Measurements from ENCODE around the gene SH3PXD2B.
"Not testable (repeated sequence)": the region's sequence is repeated elsewhere in the genome, so short reads cannot be mapped to it uniquely, and the experiment has no call there.

The SH3PXD2B gene

DNA sequence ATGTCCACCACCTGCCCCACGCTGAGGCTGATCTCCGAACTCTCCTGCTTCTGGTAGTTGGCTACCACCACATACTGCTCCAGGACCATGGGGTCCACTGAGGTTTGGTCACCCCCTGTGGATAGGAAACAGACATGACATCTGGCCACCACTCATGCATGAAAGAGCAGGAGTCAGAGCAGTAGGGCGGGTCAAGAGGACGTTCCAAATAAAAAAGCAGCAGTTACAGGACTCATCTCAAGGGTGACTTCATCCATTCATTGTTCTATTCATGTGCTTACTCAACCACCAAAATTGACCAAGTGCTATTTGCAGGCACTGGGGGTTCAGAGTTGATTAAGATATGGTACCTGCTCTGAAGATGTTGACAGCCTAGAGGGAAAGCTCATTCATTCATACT is 91.6 kb downstream of the SH3PXD2B start:
- DNase-seq, result no peak

DNA sequence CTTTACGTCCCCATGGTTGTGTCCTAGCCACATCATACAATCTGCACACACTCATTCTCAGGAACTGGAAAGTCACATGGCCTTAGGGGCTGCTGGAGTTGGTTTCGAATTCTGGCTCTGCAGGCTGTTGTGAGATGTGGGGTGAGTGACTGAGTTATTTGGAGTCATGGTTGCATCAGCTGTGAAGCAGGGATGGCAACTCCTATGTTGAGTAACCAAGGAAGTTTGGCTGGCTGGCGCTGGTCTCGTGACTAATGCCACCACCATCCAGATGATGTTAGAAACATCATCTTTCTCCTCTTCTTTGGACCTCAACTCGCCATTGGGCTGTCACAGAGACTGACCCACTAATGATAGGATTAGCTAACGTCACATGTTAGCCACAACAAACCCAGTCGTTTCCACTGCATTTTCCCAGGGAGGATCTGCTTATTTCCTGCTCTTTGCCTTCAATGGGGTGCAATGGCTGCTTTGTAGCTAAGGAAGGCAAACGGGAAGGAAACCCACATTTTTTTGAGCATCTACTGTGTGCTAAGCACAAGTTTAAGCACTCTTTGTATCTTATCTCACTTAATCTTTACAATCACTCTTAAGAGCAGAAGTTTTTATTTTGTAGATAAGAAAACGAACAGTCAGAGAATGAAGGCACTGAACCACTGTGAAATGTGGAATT is 92.6 kb downstream of the SH3PXD2B start:
- DNase-seq, result no peak

DNA sequence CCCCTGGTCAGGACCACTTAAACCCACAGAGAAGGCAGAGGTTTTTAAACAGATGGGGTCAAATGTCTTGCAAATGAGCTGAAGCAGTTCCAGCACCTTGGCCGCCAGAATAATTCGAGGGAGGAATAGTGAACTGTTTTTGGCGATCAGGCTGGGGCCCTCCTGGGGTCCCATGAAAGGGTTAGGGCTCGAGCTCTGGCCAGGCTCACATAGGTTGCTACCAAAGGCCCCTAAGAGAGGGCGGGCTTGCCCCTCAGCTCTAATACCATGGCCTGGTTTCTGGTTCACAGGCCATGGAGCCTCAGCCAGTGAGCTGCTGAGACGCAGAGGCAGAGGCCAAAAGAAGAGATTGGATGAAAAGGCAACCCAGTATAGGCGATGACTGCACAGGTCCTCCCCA is 96.0 kb downstream of the SH3PXD2B start:
- no peak for DNase-seq

DNA sequence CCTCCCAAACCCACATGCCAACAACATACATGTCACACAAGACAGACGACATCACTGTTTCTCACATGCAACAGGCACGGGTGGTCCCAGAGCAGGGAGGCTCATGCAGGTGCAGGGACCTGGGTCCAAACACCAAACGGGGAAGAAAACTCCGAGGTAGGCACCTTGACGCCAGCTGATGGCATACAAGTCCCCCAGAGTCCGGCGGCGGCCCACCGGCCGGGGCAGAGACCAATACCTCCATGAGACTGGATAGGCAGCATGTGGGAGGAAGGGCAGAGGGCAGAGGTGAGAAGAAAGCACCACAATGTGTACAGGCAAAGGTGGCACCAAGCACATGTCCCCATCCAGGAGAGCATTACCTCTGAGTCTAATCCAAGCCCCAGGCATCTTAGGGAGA is 97.8 kb downstream of the SH3PXD2B start:
- DNase-seq, result no peak

DNA sequence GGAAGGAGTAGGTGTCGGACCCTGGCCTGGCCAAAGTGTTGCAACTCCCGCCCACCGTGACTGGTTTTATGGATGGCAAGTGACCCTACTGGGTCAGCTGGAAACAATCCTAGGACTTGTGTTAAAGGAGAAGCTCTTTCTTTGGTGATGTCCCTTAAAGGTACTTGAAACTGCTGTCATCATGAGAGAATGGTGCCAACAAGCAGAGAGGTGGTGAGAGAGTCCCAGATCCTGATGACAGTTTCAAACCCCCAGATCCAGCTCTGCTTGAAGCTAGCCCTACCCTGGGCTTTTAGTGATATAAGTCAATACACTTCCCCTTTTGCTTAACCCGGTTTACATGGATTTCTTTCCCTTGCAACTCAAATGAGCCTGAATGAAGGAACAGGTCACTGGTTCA is 98.3 kb downstream of the SH3PXD2B start:
- DNase-seq, result no peak

DNA sequence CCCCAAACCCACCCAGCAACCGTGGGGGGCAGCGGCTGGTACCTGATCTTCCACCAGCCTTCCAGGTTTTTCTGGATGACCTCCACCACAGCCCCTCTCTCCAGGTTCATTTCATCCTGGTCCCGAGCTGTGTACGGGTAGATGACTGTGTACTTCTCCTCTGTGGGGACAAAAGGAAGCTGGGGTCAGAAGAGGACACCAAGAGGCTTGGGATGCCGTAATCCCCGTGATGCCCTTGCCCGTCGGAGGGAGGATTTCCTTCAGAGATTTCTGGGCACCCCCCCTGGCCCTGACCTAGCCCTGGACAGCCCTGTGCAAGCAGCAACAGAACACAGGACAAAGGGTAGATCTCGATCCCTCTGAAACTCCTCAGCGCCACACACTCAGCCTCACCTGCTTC is 100.5 kb downstream of the SH3PXD2B start:
- no peak for DNase-seq

DNA sequence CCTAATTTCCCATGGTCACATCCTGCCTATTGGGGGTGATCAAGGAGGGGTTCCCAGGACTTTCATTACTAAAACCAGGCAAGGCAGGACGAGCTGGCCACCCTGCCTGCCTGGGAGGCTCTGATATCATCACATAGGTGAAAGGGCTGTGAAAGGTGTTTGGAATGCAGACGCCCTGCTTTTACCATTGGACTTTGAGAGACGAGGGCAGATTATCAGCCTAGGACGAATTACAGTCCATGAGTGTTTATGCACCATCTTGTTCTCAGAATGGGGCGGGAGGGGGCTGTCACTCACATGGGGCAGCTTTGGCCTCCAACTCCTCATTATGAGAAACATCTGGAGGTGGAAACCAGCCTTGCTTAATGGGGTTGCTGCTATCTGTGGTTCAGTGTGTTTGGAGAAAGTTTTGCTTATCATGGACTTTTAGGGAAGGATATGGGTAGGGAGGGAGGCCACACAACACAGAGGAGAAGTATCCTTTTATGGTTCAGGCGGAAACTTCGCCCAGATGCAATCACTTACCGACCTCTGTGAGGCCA is 101.0 kb downstream of the SH3PXD2B start:
- DNase-seq, result no peak

DNA sequence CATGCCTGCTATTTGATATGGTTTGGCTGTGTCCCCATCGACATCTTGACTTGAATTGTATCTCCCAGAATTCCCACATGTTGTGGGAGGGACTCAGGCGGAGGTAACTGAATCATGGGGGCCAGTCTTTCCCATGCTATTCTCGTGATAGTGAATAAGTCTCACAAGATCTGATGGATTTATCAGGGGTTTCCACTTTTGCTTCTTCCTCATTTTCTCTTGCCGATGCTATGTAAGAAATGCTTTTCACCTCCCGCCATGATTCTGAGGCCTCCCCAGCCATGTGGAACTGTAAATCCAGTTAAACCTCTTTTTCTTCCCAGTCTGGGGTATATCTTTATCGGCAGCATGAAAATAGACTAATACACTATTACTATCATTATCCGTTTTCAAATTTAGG is 101.8 kb downstream of the SH3PXD2B start:
- DNase-seq, result not testable (repeated sequence)

DNA sequence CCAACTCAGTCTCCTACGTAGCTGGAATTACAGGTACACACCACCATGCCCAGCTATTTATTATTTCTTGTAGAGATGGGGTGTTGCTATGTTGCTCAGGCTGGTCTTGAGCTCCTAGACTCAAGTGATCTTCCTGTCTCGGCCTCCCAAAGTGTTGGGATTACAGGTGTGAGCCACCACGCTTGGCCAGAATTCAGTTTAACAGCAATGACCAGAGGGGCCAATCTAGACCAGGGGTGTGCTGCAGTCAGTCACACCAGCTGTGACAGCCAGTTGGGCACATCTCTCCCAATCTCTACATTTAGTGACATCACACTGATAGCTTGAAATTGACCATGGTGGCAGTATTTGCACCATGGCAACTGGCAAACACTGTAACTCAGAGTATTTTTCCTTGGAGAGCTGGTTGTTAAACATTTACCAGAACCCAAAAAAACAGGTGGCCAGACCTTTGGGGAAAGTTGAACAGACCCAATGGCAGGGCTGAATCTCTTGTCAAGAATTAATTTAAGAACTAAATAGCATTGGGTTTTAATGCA is 103.0 kb downstream of the SH3PXD2B start:
- no peak for DNase-seq

DNA sequence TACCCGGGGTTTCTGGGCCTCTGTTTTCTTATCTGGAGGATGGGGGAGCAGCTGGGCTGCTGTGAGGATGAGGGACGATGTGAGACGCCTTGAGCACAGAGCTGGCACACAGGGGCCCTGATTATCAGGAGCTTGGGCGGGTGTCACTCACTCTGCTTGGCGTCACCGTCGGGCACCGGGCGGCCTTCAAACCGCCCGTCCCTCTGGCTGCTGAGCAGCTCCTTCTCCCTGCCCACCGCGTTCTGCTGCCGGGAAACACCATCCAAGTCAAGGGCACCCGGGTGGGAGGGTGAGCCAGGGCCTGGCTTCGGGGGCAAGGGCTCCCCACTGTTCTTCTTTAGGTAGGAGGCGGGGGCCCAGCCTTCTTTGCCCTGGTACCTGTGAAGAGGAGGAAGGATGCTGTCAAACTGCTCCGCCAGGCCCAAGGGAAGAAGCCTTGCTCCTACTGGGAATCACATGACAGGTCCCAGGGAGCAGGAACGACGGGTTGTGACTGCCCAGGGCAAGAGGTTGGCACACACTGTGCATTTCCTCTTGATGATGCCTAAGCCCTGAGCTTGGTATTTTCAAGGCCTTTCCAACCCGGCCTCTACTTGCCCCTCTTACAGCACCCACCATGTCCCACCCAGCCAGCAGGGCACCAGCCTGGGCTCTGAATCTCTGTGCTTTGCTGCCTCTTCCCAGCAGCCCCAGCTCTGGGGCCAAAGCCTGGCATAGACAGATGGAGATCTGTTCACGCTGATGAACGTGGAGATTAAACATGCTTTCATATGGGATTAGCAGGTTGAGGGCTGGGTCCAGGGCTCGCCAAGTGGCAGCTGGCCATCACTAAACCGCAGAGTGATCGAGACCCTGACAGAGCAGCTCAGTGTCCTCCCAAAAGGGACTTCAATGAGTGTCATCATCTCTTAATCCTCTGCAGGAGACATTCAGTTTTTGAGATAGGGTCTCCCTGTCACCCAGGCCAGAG is 103.8 kb downstream of the SH3PXD2B start:
- DNase-seq, result no peak

DNA sequence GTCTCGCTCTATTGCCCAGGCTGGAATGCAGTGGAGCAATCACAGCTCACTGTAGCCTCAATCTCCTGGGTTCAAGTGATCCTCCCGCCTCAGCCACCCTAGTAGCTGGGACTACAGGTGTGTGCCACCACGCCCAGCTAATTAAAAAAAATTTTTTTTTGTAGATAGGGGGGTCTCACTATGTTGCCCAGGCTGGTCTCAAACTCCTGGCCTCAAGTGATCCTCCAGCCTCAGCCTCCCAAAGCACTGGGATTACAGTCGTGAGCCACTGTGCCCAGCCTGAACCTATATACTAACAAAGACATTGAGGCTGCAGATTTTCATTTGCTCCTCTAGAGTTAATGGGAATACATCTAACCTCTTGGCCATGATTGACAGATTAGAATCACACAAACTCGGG is 105.6 kb downstream of the SH3PXD2B start:
- not testable (repeated sequence) for DNase-seq

DNA sequence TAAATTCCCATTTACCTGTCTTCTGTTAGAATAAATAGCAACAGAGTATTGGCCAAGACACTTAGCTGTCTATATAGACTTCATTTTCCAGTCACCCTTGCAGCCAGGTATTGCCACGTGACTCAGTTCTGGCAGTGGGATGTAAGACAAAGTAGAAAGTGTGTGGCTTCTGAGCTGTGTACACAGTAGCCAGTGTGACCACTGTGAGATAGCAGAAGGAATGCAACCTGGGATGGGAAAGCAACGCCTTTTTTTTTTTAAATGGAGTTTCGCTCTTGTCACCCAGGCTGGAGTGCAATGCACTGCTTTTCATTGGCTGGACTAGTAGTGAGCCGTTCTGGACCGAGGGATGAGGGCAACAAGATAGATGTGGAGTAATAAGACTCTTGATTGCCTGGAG is 106.2 kb downstream of the SH3PXD2B start:
- no peak for DNase-seq

DNA sequence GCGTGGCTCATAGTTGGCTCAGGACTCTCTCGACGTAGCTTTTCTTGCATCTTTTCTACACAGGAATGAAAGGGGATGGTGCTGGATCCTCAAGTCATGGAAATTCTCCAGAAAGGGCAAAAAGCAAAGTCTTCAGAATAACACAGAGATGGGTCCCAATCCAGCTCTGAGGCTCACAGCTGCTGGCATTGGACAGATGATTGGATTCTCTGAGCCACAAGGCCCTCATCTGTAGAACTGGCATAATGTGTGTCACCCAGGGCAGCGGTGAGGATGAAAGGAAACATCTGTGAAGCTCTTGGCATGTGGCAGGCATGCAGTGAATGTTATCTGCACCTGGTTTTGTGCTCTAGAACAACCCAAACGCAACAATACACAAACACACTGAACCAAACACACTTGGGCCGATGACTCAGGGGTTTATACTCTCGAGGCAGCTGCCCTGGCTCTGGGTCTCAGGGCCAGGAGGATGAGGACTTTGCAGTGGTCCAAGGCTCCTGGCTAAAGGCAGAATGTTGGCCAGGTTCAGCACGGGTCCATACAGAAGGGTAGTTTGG is 106.8 kb downstream of the SH3PXD2B start:
- no peak for DNase-seq

DNA sequence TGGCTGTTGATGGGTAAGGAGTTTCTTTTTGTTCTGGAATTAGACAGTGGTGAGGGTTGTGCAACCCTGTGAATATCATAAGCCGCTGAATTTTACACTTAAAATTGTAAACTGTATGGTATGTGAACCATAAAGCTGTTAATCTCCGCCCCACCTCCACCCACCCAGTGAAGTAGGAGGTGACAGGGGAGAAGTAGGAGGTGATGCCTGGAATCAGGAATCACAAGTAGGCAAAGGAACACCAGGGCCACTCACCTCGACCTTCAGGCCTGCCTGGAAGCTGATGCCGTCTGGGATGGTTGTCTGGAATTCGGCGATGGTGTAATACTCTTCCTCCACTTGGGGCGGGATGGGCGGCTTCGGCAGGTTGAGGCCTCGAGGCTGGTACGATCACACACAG is 108.4 kb downstream of the SH3PXD2B start:
- DNase-seq, result no peak

DNA sequence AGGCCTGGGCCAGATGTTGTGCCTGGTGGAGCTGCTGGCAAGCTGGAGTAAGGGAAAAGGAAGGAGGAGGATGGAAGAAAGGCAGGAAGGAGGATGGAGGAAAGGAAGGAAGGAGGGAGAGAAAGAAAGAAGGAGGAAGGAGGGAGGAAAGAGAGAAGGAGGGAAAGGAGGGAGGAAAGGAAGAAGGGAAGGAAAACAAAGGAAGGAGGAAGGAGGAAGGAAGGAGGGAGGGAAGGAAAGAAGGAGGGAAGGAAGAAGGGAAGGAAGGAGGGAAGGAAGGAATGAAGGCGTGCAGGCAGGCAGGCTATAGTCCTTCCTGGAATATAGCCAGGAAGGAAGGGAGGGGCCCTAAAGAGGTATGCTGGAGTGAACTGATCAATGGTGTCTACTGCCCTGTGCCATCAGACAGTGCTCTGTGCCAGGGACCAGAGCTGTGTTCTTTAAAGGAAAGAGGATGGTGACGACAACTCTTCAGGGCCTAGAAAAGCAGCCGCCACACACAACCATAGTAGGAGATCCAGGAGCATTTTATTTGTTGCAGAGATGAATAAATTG is 109.4 kb downstream of the SH3PXD2B start:
- no peak for DNase-seq

DNA sequence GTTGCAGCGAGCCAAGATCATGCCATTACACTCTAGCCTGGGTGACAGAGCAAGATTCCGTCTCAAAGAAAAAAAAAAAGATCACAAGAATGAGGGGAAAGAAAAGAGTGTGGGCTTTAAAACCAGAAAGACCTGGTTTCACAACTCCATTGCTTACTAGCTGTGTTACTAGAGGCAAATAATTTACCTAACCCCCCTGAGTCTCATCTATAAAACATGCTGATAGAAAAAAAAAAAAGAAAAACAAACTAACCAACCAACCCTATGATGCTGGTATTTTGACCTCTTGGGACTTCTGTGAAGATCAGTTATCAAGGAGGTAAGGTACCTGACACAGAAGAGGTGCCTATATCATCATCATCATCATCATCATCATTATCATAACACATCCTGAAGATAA is 110.6 kb downstream of the SH3PXD2B start:
- no peak for DNase-seq

DNA sequence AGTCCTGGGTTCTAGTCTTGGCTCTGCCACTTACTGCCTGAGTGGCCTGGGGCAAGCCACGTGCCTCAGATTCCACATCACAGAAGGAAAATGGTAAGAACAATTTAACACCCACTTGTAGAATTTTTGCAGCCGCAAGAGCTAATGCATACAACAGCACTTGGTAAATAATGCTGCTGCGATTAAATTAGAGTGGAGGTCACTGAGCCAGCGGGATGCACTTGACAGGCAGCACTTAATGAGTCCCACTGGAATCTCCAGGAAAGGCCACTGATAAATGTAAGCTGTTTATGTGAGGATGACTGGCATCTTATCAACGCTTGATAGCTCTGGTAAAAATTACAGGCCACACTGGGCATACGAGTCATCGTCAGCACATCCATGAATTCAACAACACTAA is 111.4 kb downstream of the SH3PXD2B start:
- DNase-seq, result no peak

DNA sequence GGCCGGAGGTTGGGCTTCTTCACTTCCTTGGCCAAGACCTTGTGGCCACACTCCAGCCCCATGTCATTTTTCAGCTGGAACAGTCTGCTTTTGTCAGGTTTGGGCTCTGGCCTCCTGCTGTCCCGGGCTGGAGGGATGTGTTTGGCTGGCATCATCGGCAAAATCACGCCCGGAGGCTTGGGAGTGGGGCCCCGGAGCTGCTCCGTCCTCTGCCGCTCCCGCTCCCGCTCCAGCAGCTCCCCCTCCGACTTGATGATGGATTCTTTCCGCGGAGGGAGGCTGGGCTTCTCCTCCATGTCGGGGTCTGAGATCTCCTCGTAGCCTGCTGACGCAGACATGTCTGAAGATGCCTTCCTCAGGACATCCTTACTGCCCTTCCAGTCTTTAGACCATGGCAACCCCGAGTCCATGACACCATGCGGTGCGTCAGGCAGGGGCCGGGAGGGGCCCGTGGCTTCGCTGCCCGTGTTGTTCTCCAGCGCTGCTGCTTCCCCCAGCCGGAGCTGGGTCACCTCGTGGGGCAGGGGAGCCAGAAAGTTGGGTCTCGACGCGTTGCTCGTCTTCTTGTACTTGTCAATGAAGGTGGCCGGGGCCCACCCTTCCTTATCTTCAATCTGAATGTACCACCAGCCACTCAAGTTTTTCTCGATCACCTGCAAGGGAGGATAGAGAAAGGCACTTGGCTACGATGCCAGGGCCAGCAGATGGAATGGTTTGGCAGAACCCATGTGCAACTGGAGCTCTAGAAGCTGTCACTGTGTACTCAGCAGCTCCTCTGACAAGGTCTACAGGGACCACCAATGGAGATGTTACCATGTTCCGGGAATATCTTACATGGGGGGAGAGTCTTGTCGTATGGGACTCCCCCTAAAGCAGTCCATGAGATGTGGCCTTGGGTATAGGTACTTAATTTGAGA is 114.8 kb downstream of the SH3PXD2B start:
- no peak for DNase-seq

DNA sequence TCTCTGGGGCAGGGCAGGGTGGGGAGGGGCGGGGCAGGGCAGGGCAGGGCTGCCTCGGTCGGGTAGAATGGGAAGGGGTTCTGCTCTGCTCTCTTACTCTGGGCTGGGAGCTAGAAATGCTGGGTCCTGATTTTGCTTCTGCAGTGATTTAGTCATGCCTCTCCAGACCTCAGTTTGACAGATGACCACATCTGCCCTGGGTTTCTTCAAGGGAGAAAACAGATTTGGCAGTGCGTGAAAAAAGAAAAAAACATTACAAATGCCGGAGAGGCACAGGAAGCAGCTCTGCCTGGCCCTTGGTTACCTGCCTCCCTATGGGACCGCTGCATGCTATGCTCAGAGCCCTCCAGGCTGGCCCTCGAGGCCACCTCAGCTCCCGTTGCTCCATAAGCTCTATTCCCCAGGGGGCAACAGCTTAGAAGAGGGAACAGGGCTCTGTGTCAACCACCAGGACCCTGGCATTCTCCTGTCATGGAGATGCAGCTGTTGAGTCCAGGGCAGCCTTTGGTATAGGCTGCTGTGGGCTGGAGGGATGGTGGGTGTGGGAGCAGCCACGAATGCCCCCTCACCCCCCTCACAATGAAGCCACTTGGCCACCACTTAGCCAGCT is 117.5 kb downstream of the SH3PXD2B start:
- no peak for DNase-seq

DNA sequence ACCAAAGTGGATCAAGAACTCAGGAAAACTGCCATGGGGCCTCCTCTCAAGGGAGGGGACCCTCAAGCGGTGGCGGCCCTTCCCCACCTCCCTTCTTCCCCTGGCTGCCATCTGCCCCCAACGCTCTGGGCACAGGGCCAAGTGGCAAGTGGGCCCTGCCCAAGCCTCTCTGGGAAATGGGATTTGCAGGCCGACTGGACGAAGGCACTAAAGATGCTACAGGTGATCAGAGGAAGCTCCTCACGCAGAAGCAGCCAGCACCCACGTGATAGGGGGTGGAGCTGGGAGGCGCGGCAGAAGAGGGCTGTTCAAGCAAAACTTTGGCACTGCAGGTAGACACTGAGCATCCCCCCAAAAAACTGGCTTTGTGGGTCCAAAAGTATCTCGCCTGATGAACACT is 118.1 kb downstream of the SH3PXD2B start:
- no peak for DNase-seq

DNA sequence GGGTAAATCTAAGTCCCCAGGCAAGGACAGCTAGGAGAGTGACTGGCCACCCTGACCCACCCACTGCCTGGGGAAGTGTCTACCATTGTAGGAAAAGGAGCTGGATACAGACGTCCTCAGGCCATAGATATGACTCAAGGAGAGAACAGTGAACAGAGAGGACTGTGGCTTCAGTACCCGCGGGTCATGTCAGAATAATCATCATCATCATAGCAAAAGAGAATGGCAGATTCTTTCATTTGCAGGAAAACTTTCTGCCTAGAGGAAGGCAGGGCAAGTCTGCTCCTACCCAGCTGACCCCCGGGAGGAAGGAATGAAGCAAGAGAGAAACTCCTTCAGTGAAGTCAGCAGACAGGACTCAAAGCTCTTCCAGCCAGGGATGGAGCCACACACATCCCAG is 118.6 kb downstream of the SH3PXD2B start:
- DNase-seq, result no peak

All from CD4-positive, alpha-beta T cell treated with Interleukin-6 for 4 hours (primary cell).